Esophagus muscularis mucosa (tissue), 3 donors: ENCODE measurements around the gene KIF26B.

Experiments used
- POLR2A ChIP-seq: fragments of 450-650 bp; IDR thresholded peaks from one replicate; pipeline ENCODE4 v1.6.1; 2017; ENCODE audit warnings: antibody characterized with exemption, moderate library complexity, mild to moderate bottlenecking, low read depth
- POLR2AphosphoS5 ChIP-seq, 2 donors: sonication (generic); formaldehyde crosslinking; IDR thresholded peaks; one replicate each; pipeline ENCODE4 v1.6.1; 2017; ENCODE audit warnings: antibody characterized with exemption in 2 of 2
- TF ChIP-seq, protein P1 (sequence below), 3 experiments: fragments of 200-600 bp in 2 of 3; fragments of 450-650 bp in 1 of 3; sonication (generic) in 2 of 3; IDR thresholded peaks; one replicate each; pipeline ENCODE4 v1.5.1; 2017 to 2019; ENCODE audit warnings: antibody characterized with exemption in 3 of 3, mild to moderate bottlenecking in 2 of 3, moderate library complexity in 1 of 3

DNA sequence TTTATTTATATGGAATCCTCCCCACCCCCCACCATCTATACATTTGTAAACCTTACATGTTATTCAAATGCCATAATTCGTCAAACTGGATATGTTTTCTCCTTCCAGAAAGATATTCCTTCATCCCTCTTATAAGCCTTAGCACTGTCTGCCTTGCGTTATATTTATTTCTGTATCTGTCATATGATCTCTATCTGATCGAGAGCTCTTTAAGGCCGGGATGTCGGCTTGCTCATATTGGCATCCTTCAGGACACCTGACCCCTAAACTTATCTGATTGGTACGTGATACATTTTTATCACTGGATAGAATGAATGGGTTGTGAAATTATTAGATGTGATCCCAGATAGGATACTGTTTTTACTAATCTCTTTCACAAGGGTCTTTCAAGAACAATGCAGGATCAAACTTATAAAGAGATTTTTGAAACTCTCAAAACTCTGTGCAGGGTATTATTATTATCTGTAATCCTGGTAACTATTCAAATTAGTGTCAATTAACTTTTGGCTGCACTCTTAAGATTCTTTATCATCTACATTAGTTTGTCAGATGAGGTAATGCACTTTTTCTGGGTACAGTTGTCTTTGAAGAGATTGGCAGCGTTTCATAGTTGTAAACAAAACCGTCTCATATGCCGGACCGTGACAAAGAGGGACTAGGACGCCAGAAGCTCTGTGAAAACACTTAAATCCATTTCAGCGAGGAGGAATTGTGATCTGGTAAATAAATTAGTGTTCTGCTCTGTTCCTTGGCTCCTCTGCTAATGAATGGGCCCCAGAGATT is 152.0 kb downstream of the KIF26B start:
- TF ChIP-seq, protein P1, sequence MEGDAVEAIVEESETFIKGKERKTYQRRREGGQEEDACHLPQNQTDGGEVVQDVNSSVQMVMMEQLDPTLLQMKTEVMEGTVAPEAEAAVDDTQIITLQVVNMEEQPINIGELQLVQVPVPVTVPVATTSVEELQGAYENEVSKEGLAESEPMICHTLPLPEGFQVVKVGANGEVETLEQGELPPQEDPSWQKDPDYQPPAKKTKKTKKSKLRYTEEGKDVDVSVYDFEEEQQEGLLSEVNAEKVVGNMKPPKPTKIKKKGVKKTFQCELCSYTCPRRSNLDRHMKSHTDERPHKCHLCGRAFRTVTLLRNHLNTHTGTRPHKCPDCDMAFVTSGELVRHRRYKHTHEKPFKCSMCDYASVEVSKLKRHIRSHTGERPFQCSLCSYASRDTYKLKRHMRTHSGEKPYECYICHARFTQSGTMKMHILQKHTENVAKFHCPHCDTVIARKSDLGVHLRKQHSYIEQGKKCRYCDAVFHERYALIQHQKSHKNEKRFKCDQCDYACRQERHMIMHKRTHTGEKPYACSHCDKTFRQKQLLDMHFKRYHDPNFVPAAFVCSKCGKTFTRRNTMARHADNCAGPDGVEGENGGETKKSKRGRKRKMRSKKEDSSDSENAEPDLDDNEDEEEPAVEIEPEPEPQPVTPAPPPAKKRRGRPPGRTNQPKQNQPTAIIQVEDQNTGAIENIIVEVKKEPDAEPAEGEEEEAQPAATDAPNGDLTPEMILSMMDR (IDR thresholded peaks at IDR 0.05): no peak
- TF ChIP-seq POLR2AphosphoS5 (IDR thresholded peaks at IDR 0.05): no peak
- TF ChIP-seq POLR2A: no peak
